Small intestine (tissue), 7 donors: Measurements from ENCODE around the gene ERCC5. TPM values are rescaled to one million over a fixed set of nuclear protein-coding genes. Genes with fewer than 3 reads are reported as not detected.

Experiments used
- DNase-seq, 2 donors: peaks; one replicate each; pipeline versions ENCODE4 v3.0.0 to v3.0.0-alpha.2; 2013
- FAIRE-seq: peaks from 2 replicates; lab custom pipeline; 2012; peaks lifted over from hg19 to GRCh38; lab: Jason Lieb, UNC
- H3K27ac ChIP-seq, 3 donors: one replicate each; pipeline ENCODE4 v1.5.1; 2013; ENCODE audit warnings: low read length in 2 of 3, mild to moderate bottlenecking in 2 of 3, control low read depth in 1 of 3, inconsistent platforms in 1 of 3, low read depth in 1 of 3, moderate library complexity in 1 of 3
- H3K27me3 ChIP-seq, 3 donors: one replicate each; pipeline ENCODE4 v1.6.1; 2013; ENCODE audit warnings: low read length in 3 of 3, inconsistent platforms in 1 of 3; ENCODE audit not compliant: control insufficient read depth in 3 of 3, insufficient read depth in 3 of 3
- H3K36me3 ChIP-seq, 3 donors: one replicate each; pipeline ENCODE4 v1.6.1; 2013; ENCODE audit warnings: low read length in 3 of 3, inconsistent platforms in 1 of 3, low read depth in 1 of 3, mild to moderate bottlenecking in 1 of 3, moderate library complexity in 1 of 3; ENCODE audit not compliant: control insufficient read depth in 3 of 3, insufficient read depth in 2 of 3
- H3K4me1 ChIP-seq, 3 donors: one replicate each; pipeline ENCODE4 v1.6.1; 2013; ENCODE audit warnings: low read length in 2 of 3, inconsistent platforms in 1 of 3, low read depth in 1 of 3, mild to moderate bottlenecking in 1 of 3, moderate library complexity in 1 of 3; ENCODE audit not compliant: control insufficient read depth in 3 of 3, insufficient read depth in 2 of 3
- H3K4me3 ChIP-seq, 3 donors: one replicate each; pipeline ENCODE4 v1.5.1; 2013; ENCODE audit warnings: low read length in 3 of 3, control low read depth in 1 of 3, inconsistent platforms in 1 of 3, low read depth in 1 of 3, mild to moderate bottlenecking in 1 of 3, moderate library complexity in 1 of 3
- H3K9me3 ChIP-seq, 2 donors: one replicate each; pipeline ENCODE4 v1.6.1; 2013; ENCODE audit warnings: low read depth in 1 of 2, low read length in 1 of 2; ENCODE audit not compliant: control insufficient read depth in 2 of 2, insufficient read depth in 1 of 2
- WGBS, 3 donors: extraction: QIAGEN DNeasy Blood & Tissue Kit; methylation state at CpG; one replicate each; pipeline ENCODE4 v1.1.7; 2013; 5-methylcytosine and 5-hydroxymethylcytosine counted together
- polyA plus RNA-seq, 4 donors: library from polyadenylated mRNA; stranded (reverse) in 3 of 4; unstranded in 1 of 4; fragments of 200-250 nt in 3 of 4; fragments of 120-200 nt in 1 of 4; gene quantifications; one replicate each; pipeline versions ENCODE4 v1.2.1 to v1.2.3, GENCODE V29; 2013
- donor health status: healthy with polysubstance abuse.
- donor health status: control.
- donor health status: control.
- donor health status: Bipolar disorder and iron deficiency.
- donor health status: healthy.

ERCC5 gene
- polyA plus RNA-seq, 4 donors, result 40.7 to 112 (median 65.9) TPM

DNA sequence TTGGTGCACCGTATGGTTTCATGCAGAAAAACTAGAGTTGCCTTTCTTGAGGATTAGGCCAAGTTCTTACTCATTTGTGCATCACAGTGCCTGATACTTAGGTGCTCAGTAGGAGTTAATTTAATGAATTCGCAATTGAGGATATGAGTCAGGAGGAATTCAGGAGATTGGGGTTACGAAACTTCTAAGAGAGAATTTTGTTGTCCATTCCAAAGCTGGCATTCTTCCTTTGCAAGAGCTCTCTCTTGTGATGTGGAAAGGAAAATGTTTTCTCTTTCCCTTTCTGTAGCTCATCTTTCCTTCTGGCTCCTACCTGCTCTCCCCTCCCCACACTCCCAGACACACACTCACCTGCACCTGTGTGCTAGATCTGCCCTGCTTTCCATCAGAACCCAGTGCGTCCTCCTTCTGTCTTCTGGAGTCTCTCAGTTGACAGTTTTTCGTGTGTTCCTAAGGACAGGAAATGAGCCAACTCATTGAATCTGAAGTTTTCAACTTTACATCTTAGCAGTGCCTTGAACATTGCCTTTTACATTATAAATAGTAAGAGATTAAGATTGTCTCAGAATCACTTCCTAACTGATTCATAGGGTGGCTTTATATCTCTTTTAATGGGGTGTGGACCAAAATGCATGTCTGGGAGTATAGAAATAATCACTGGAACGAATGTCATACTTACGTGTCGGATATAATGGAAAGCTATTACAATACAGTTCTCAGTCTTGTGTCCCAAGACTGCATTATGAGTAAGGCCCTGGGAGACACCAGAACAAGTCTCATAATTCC is 19.7 kb upstream of the ERCC5 start:
- Histone ChIP-seq H3K27ac (no peak overlapping the region), H3K36me3 (peaks cover 5 to 25% (median 9%) of the 10 kb centered on the region in 3 donors), H3K4me1 (peaks cover 0 to 6% (median 0%) of the 10 kb centered on the region in 3 donors), H3K27me3 (no peaks in the 10 kb centered on the region), H3K4me3 (no peak overlapping the region), H3K9me3 (no peaks in the 10 kb centered on the region)
- DNase-seq (no peak), FAIRE-seq (no peak)
- 89 to 90% (median 89%) methylated on average over 8 of the region's 8 CpGs for WGBS, 3 donors

DNA sequence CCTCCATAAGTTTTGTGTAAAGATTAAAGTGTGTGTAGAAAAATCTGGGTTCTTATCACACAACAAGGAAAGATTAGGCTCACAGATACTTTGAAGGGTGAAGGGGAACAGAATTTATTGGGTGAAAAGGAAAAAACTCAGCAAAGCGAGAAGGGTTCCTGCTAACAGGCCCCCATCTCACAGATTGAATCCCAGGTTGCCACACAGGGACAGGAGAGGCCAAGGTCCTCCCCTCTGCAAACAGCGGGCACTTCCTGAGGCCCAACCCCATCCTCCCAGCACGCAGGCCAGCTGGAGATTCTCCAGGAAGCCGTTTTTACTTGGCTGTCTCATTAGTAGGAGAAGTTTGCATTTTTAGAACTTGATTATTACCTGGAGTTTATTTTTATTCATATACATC is 15.2 kb upstream of the ERCC5 start:
- DNase-seq (peak; percentile 67 to 77), FAIRE-seq (no peak)
- Histone ChIP-seq H3K4me1 (peaks cover 0 to 9% (median 0%) of the 10 kb centered on the region in 3 donors), H3K36me3 (peaks cover 2 to 23% (median 5%) of the 10 kb centered on the region in 3 donors), H3K27me3 (no peaks in the 10 kb centered on the region), H3K27ac (peak overlapping the region in 1 of 3 donors; percentile 36), H3K4me3 (no peak overlapping the region), H3K9me3 (no peaks in the 10 kb centered on the region)
- WGBS, 3 donors, result 9 to 39% (median 39%) methylated on average over 4 of the region's 4 CpGs

DNA sequence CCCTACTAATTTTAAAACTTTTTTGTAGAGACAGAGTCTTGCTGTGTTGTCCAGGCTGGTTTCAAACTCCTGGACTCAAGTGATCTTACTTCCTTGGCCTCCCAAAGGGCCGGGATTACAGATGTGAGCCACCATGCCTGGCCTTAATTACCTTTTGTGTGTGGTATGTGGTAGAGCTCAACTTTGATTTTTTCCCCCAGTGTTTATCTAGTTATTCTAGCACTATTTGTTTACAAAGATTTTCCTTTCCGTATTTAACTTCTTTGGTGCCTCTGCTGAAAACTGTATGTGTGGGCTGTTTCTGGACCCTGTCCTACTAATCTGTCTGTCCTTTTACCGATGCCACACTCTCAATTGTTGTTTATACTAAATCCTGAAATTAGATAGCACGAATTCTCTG is 9.4 kb upstream of the ERCC5 start:
- Histone ChIP-seq H3K27ac (no peak overlapping the region), H3K36me3 (peaks cover 2 to 21% (median 2%) of the 10 kb centered on the region in 3 donors), H3K4me1 (peaks cover 0 to 10% (median 0%) of the 10 kb centered on the region in 3 donors), H3K9me3 (no peaks in the 10 kb centered on the region), H3K27me3 (no peaks in the 10 kb centered on the region), H3K4me3 (no peak overlapping the region)
- WGBS, 3 donors, result 93 to 97% (median 96%) methylated on average over 4 of the region's 4 CpGs
- no peak for FAIRE-seq
- no peak for DNase-seq

DNA sequence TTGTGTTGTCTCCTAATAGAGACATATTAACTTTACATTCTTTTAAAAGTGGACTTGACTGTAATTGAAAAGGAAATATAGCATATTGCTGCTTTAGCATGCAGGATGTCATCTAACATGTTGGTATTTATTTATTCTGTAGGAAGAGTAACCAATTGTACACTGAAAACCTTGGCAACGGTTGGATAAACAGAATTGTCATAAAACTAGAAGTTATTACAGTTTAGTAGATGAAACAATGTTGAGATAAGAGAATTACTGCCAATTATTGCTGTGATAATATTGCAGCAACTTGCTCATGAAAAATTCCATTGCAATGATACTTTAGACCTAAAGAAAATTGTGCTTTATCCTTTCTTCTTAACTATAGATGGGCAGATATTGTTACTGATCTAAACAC is 7.6 kb upstream of the ERCC5 start:
- H3K9me3 ChIP-seq, result no peaks in the 10 kb centered on the region
- peaks cover 0 to 10% (median 0%) of the 10 kb centered on the region in 3 donors for H3K4me1 ChIP-seq
- H3K36me3 ChIP-seq, result peaks cover 2 to 16% (median 2%) of the 10 kb centered on the region in 3 donors
- no peak for FAIRE-seq
- no peaks in the 10 kb centered on the region for H3K27me3 ChIP-seq
- H3K27ac ChIP-seq, result no peak overlapping the region
- no peak overlapping the region for H3K4me3 ChIP-seq
- DNase-seq, result peak in 1 of 2 donors; percentile 32
- WGBS, 3 donors, result 13 to 52% (median 33%) methylated on average over 1 of the region's 1 CpG

DNA sequence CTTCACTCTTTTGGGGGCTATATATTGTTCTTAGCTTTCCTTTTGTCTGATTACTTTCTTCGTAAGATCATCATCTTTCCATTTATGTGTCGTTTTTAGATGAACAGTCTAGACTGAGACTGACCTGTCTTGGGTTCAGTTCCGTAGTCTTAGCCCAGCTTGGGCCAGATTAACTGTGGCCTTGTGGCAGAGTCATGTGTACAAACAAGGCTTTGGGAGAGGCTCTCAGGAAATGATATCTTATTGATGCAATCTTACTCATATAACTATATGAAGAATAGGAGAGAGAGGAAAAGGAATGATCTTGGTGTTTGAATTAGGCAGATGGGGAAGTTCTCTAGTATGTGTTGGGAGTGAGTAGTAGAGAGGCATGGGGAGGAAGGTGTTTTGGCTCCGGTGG is 6.8 kb upstream of the ERCC5 start:
- no peak overlapping the region for H3K4me3 ChIP-seq
- DNase-seq (no peak), FAIRE-seq (no peak)
- H3K36me3 ChIP-seq, result peaks cover 2 to 13% (median 2%) of the 10 kb centered on the region in 3 donors
- no peaks in the 10 kb centered on the region for H3K9me3 ChIP-seq
- peaks cover 0 to 10% (median 0%) of the 10 kb centered on the region in 3 donors for H3K4me1 ChIP-seq
- no peak overlapping the region for H3K27ac ChIP-seq
- no peaks in the 10 kb centered on the region for H3K27me3 ChIP-seq
- WGBS, 3 donors, result 45 to 50% (median 46%) methylated on average over 4 of the region's 4 CpGs

DNA sequence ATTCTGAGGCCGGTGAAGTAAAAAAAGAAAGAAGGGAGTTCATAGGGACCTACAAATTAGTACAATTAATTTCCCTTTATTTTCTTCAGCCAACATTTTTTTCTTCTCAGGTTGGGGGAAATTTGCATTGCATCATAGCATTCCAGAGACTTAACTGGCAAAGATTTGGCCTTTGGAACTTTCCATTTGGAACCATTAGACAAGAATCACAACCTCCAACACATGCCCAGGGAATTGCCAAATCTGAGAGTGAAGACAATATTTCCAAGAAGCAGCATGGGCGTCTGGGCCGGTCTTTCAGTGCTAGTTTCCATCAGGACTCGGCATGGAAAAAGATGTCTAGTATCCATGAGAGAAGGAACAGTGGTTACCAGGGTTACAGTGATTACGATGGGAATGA is 6.4 kb upstream of the ERCC5 start:
- H3K27me3 ChIP-seq, result no peaks in the 10 kb centered on the region
- DNase-seq (peak in 1 of 2 donors; percentile 20), FAIRE-seq (no peak)
- 92 to 97% (median 93%) methylated on average over 5 of the region's 5 CpGs for WGBS, 3 donors
- H3K4me1 ChIP-seq, result peaks cover 0 to 10% (median 0%) of the 10 kb centered on the region in 3 donors
- no peak overlapping the region for H3K4me3 ChIP-seq
- H3K9me3 ChIP-seq, result no peaks in the 10 kb centered on the region
- no peak overlapping the region for H3K27ac ChIP-seq
- peaks cover 2 to 13% (median 2%) of the 10 kb centered on the region in 3 donors for H3K36me3 ChIP-seq

DNA sequence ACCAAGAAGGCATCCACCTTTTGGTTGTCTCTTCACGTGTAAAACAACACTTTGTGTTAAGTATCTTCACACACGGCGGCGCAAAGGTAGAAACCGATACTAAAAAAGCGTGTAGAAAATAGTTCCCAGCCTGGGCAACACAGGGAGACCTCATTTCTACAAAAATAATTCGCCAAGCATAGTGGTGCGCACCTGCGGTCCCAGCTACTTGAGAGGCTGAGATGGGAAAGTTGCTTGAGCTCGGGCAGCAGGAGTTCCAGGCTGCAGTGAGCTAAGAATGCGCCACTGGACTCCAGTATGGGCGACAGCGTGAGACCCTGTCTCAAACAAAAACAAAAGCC is 573 bp upstream of the ERCC5 start:
- 1 to 2% (median 1%) methylated on average over 13 of the region's 13 CpGs for WGBS, 3 donors
- no peaks in the 10 kb centered on the region for H3K27me3 ChIP-seq
- no peak for DNase-seq

DNA sequence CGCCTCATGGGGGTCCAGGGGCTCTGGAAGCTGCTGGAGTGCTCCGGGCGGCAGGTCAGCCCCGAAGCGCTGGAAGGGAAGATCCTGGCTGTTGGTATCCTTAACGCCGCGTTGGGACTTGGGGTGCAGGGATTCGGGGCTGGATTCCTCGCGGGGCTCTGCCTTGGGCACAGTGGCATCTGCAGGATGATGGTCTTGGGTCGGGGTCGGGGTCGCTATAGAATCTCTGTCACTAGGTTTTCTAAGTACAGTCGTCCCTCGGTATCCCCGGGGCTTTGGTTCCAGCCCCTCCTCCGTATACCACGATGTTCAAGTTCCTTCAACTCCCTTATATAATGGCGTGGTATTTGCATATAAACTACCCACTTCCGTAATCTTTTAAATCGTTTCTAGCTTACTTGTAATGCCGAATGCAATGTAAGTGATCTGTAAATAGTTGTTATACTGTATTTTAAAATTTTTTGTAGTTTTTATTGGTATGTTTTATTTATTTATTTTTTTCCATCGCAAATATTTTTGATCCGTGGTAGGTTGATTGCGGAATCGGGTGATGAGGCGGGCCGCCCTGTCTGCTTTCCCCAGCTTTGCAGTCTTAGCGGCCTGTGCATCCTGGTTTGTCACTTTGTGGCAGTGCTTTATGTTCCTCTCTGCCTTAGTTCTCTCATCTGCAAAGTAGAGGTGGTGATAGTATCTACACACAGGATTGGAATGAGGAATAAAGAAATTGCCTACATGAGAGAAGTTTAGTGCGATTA is 606 bp downstream of the ERCC5 start:
- peak overlapping the region; percentile 92 to 99 (median 97) for H3K27ac ChIP-seq
- H3K9me3 ChIP-seq, result no peaks in the 10 kb centered on the region
- peaks cover 0 to 3% (median 0%) of the 10 kb centered on the region in 3 donors for H3K36me3 ChIP-seq
- no peaks in the 10 kb centered on the region for H3K27me3 ChIP-seq
- DNase-seq, result peak; percentile 68 to 69
- H3K4me1 ChIP-seq, result peaks cover 0 to 2% (median 0%) of the 10 kb centered on the region in 3 donors
- 0 to 1% (median 1%) methylated on average over 31 of the region's 31 CpGs for WGBS, 3 donors
- no peak for FAIRE-seq
- H3K4me3 ChIP-seq, result peak overlapping the region; percentile 79 to 99 (median 98)

More for the DNA sequence above, 573 bp upstream of the ERCC5 start:
- Histone ChIP-seq H3K27ac (peak overlapping the region; percentile 92 to 99 (median 97)), H3K4me1 (peaks cover 0 to 2% (median 0%) of the 10 kb centered on the region in 3 donors), H3K36me3 (peaks cover 0 to 3% (median 0%) of the 10 kb centered on the region in 3 donors), H3K4me3 (peak overlapping the region; percentile 62 to 98 (median 79)), H3K9me3 (no peaks in the 10 kb centered on the region)
- FAIRE-seq, result no peak
